Right lobe of liver (tissue), 4 donors: ENCODE measurements around the gene ESPN.

ENCODE experiments used
- POLR2A ChIP-seq: fragments of 450-650 bp; IDR thresholded peaks from one replicate; pipeline ENCODE4 v1.6.1; 2017; ENCODE audit warnings: antibody characterized with exemption, mild to moderate bottlenecking
- TF ChIP-seq, protein P1 (sequence below), 4 donors: fragments of 200-600 bp in 3 of 4; fragments of 450-650 bp in 1 of 4; IDR thresholded peaks; one replicate each; pipeline versions ENCODE4 v1.5.1 to v1.8.0; 2016 to 2022; ENCODE audit warnings: antibody characterized with exemption in 4 of 4, mild to moderate bottlenecking in 2 of 4
- donor health status: DM: no; HTN: no; CAD: no.
- donor health status: DM: no; HTN: no; CAD: no.
- donor health status: DM: no; HTN: yes; CAD: no.

GRCh38 chr1:6491081-6491449, 66.5 kb downstream of the ESPN start:
- TF ChIP-seq, protein P1, sequence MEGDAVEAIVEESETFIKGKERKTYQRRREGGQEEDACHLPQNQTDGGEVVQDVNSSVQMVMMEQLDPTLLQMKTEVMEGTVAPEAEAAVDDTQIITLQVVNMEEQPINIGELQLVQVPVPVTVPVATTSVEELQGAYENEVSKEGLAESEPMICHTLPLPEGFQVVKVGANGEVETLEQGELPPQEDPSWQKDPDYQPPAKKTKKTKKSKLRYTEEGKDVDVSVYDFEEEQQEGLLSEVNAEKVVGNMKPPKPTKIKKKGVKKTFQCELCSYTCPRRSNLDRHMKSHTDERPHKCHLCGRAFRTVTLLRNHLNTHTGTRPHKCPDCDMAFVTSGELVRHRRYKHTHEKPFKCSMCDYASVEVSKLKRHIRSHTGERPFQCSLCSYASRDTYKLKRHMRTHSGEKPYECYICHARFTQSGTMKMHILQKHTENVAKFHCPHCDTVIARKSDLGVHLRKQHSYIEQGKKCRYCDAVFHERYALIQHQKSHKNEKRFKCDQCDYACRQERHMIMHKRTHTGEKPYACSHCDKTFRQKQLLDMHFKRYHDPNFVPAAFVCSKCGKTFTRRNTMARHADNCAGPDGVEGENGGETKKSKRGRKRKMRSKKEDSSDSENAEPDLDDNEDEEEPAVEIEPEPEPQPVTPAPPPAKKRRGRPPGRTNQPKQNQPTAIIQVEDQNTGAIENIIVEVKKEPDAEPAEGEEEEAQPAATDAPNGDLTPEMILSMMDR (IDR thresholded peaks at IDR 0.05): no peak
- no peak for TF ChIP-seq POLR2A
